Activated naive CD8-positive, alpha-beta T cell (primary cell): ENCODE data around the gene IQGAP3.

ENCODE experiments used
- H3K27ac Mint-ChIP-seq: one replicate; pipeline ENCODE4 v1.8.0; 2021; ENCODE audit warnings: mixed read lengths
- H3K27me3 Mint-ChIP-seq: one replicate; pipeline ENCODE4 v1.8.0; 2021; ENCODE audit warnings: mixed read lengths
- H3K36me3 Mint-ChIP-seq: one replicate; pipeline ENCODE4 v1.8.0; 2021; ENCODE audit warnings: mixed read lengths
- H3K4me1 Mint-ChIP-seq: one replicate; pipeline ENCODE4 v1.8.0; 2021; ENCODE audit warnings: low read depth, mixed read lengths
- H3K4me3 Mint-ChIP-seq: one replicate; pipeline ENCODE4 v1.8.0; 2021; ENCODE audit warnings: mild to moderate bottlenecking, mixed read lengths
- H3K9me3 Mint-ChIP-seq: one replicate; pipeline ENCODE4 v1.8.0; 2021; ENCODE audit warnings: low read depth, mixed read lengths

IQGAP3 gene

DNA sequence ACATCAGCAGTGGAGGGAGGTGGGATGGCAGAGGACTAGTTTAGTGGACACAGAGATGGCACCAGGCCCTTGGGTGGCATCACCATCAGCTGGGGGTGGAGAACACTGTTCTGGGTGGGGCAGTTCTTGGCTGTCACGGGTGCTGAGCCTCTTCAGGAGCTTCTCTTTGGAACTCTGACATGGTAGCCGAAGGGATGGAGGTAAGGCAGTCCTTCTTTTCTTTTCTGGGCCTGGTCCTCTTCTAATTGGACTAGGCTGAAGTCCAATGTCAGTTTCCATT lies 63.5 kb downstream of the IQGAP3 start:
- Mint-ChIP-seq H3K4me3 (no peak overlapping the region), H3K4me1 (peaks cover 53% of the 10 kb centered on the region), H3K36me3 (no peaks in the 10 kb centered on the region), H3K27me3 (no peaks in the 10 kb centered on the region), H3K9me3 (no peaks in the 10 kb centered on the region), H3K27ac (no peak overlapping the region)

DNA sequence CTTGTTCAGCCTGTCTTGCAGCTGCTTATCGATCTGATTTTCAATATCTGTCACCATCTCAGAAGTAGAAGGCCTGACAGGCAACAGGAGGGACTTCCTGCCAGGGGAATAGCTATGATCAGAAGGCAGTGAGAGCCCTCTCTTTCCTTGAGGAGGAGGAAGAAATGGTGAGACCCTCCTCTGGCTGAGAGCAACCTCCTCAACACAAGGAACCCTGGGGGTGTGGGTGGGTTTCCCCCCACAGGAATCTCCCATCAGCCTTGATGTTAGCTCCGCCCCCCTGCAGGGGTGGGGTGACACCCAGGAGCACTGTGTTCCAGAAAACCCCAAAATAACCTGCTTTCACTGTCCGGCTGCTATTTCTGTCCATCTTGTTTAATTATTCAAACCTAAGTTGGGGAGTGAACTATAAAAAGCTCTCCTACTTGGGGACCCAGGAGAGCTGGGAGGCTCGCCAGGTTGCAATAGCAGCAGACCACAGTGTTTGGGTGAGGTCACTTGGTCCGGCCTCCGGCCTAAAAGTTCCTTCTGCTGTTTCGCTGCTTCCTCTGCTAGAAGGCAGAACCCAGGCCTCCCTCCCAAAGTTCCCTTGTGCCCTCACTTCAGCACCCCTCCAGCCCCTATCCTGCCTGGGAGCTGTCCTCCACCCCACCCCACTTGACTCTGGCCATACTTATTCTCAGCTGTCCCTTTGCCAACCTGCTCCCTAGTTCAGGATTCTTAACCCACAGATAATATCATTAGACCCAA lies 64.0 kb downstream of the IQGAP3 start:
- Mint-ChIP-seq H3K36me3 (no peaks in the 10 kb centered on the region), H3K4me1 (peaks cover 58% of the 10 kb centered on the region), H3K27me3 (no peaks in the 10 kb centered on the region), H3K27ac (peak overlapping the region; percentile 75), H3K9me3 (no peaks in the 10 kb centered on the region), H3K4me3 (peak overlapping the region; percentile 66)

DNA sequence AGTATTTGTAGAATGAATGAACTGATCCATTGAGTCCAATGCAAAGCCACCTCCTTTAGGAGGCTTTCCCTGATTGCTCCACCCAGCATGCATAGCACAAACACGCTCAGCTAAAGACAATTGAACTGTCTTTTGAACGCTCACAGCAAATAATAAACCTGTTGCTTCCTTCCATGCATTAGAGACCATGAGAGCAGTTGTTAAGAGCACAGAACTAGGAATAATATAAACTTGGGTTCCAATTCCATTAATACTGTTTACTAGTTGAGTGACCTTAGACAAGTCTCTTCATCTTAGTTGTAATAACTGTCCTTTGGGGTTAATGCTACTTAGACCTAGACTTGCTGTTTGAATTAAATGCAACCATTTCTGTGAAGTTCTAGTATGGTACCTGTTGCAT lies 65.9 kb downstream of the IQGAP3 start:
- Mint-ChIP-seq H3K9me3 (no peaks in the 10 kb centered on the region), H3K4me1 (peaks cover 73% of the 10 kb centered on the region), H3K4me3 (no peak overlapping the region), H3K36me3 (no peaks in the 10 kb centered on the region), H3K27me3 (no peaks in the 10 kb centered on the region), H3K27ac (peak overlapping the region; percentile 99)

DNA sequence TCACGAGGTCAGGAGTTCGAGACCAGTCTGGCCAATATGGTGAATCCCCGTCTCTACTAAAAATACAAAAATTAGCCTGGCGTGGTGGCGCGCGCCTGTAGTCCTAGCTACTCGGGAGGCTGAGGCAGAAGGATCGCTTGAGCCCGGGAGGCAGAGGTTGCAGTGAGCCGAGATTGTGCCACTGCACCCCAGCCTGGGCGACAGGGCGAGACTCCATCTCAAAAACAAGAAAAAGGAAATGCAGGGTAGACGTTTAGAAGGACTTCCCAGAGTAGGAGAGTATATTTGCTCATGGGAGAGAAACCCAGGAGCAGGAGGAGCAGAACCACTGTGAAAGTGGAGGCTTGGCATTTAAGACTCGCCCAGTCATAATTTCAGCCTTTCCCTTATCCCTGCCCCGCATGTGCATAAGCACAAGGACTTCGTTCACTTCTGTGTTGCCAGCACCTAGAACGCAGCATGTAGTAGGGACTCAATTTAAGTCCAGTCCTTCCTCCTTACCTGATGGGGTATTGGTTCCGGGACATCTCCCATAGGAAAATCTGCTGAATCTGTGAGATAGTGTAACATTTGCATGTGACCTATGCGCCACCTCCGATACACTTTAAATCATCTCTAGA lies 66.6 kb downstream of the IQGAP3 start:
- no peaks in the 10 kb centered on the region for H3K36me3 Mint-ChIP-seq
- no peaks in the 10 kb centered on the region for H3K9me3 Mint-ChIP-seq
- no peaks in the 10 kb centered on the region for H3K27me3 Mint-ChIP-seq
- peaks cover 75% of the 10 kb centered on the region for H3K4me1 Mint-ChIP-seq
- H3K4me3 Mint-ChIP-seq = peak overlapping the region; percentile 83
- peak overlapping the region; percentile 99 for H3K27ac Mint-ChIP-seq

DNA sequence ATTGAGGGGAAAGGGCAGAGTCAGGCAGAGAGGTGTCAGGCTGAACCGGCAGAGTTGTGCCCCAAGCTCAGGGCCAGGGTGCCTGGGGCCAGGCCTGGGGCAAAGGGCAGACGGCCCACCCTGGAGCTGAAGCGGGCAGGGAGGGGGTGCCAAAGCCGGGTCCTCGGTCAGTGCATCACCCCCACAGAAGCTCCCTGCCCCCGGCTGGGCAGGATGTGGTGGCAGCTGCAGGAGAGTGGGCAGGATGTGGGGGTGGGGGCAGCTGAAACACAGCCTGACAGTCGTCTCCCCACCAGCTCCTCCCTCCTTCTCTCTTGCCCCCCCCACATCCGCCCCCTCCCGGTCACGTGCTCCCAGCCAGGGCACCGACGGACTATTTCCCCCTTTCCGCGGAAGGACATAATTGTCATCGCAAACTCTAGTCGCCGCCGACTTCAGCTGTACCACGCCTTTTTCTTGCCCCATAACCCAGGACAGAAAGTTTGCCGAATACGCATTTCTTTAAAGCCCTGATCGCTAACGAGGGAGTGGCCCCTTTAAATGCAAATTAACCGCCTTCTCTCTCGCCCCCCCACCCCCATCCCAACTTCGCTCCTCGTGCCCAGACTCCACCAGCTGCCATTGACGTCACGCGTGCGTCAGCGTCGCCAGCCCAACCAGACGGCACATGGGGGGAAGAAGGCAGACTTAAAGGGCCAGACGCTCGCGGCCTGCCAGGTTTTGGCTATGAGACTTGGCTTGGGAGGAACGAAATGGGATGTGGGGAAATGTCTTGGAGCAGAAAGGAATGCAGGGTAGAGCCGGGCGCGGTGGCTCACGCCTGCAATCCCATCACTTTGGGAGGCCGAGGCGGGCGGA lies 67.3 kb downstream of the IQGAP3 start:
- peaks cover 75% of the 10 kb centered on the region for H3K4me1 Mint-ChIP-seq
- peak overlapping the region; percentile 83 for H3K4me3 Mint-ChIP-seq
- peak overlapping the region; percentile 99 for H3K27ac Mint-ChIP-seq
- H3K27me3 Mint-ChIP-seq = no peaks in the 10 kb centered on the region
- H3K9me3 Mint-ChIP-seq = no peaks in the 10 kb centered on the region
- H3K36me3 Mint-ChIP-seq = no peaks in the 10 kb centered on the region

DNA sequence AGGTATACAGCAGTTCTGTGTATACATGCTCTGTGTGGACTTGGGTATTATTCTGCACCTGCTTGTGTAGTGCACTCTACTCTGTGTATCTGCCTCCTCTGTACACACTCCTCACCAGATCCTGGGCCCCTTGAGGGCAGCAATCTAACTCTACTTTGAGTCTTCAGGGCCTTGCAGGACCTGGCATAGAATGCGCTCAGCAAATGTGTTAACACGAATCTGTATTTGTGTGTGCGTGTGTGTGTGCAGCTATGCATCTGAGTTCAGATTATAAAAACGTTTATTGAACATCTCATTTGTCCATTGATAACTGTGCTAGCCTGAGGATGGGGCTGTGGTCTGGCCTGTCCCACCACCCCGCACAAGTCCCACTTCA lies 67.9 kb downstream of the IQGAP3 start:
- no peaks in the 10 kb centered on the region for H3K36me3 Mint-ChIP-seq
- no peaks in the 10 kb centered on the region for H3K27me3 Mint-ChIP-seq
- H3K27ac Mint-ChIP-seq = peak overlapping the region; percentile 99
- peaks cover 75% of the 10 kb centered on the region for H3K4me1 Mint-ChIP-seq
- no peaks in the 10 kb centered on the region for H3K9me3 Mint-ChIP-seq
- H3K4me3 Mint-ChIP-seq = peak overlapping the region; percentile 83

DNA sequence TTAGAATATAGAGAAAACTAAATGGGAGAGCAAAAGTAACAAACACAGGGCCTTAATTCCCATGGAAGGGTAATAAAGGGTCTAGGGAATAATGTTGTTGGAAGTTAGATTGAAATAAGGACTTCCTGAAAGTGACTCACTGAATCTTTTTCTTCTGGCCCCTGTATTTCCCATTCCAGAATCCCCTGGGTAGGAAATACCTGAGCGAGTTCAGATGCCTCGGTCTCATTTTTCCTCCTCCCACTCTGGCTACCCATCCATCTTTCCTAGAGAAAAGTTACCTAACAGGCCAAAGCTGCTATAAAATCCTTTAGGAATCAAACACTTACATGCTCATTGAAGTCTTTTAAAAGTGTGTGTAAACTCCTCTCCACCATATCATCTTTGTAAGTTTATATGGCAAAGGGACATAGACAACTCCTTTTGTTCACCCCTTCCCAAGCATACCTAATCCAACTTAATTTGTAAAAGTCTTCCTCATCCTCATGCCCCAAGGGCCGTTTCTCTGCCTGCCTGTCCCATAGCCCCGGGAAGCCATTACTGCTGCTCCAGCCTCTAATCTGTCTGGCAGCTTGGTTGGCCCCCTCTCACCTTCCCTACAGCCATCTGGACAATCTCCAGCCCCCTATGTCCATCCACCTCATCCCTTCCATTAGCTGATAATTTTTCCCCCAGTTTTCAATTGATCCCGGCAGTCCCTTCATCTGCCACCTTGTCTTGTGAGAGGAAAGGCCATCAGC lies 68.5 kb downstream of the IQGAP3 start:
- peaks cover 71% of the 10 kb centered on the region for H3K4me1 Mint-ChIP-seq
- no peaks in the 10 kb centered on the region for H3K36me3 Mint-ChIP-seq
- no peaks in the 10 kb centered on the region for H3K27me3 Mint-ChIP-seq
- H3K4me3 Mint-ChIP-seq = peak overlapping the region; percentile 83
- H3K9me3 Mint-ChIP-seq = no peaks in the 10 kb centered on the region
- peak overlapping the region; percentile 99 for H3K27ac Mint-ChIP-seq

DNA sequence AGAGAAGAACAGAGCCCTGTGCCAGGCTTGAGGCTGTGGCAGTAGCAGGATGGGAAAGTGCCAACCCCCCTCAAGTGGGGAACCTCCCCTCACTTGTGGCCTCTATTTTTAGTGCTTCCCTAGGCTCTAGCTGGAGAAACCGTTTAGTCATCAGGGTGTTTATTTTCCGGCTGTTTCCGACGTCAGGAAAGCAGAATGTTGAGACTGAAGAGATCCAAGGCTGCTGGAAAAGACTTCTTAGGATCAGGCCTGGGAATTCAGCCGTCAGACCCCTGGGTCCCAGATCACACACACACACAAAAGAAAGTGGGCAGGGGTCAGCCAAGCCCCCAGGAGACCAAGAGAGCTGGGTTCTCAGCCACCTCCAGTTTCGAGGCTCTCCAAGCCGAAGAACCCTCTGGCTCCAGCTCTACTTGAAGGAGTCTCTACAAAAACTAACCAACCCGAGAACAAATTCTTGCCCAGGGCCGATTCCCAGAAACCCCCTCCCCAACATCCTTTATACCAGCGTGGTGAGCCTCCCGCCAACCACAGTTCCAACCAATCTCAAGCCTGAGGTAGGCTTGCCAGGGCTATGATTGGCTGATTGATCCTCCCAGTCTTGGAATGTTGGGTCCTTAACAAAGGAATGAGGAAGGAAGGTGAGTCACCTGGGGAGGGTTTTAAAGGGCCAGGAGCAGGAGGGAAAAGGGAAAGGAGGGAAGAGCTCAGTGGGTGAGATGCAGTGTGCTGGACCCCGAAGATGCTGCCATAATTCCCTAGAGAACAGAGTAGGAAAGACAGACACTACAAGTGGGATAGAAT lies 69.3 kb downstream of the IQGAP3 start:
- no peaks in the 10 kb centered on the region for H3K36me3 Mint-ChIP-seq
- peak overlapping the region; percentile 83 for H3K4me3 Mint-ChIP-seq
- H3K27ac Mint-ChIP-seq = peak overlapping the region; percentile 99
- H3K9me3 Mint-ChIP-seq = no peaks in the 10 kb centered on the region
- no peaks in the 10 kb centered on the region for H3K27me3 Mint-ChIP-seq
- H3K4me1 Mint-ChIP-seq = peaks cover 70% of the 10 kb centered on the region

DNA sequence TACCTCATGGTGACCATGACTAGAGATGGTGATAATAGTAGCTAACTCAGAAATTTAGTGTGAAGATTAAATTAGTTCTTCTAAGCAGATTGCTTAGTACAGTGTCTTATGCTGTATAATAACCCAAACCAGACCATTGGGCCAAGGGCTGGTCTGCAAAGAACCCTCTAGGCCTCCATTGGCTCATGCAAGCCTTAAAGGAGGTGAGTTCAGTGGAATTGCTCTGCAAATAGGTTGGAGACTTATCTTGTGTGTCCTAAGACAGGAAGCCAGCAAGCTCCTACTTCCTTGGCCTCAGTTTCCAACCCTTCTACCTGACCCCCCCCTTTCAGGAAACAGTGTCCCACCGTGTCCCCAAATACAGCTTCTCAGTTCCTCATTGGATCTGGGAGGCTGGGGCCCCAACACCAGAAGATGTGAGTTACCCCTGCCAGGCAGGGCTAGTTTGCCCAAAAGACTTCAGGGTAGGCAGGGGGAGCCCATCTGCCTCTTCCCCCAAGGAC lies 69.9 kb downstream of the IQGAP3 start:
- peak overlapping the region; percentile 99 for H3K27ac Mint-ChIP-seq
- H3K9me3 Mint-ChIP-seq = no peaks in the 10 kb centered on the region
- H3K4me3 Mint-ChIP-seq = peak overlapping the region; percentile 80
- H3K4me1 Mint-ChIP-seq = peaks cover 70% of the 10 kb centered on the region
- H3K36me3 Mint-ChIP-seq = no peaks in the 10 kb centered on the region
- no peaks in the 10 kb centered on the region for H3K27me3 Mint-ChIP-seq

DNA sequence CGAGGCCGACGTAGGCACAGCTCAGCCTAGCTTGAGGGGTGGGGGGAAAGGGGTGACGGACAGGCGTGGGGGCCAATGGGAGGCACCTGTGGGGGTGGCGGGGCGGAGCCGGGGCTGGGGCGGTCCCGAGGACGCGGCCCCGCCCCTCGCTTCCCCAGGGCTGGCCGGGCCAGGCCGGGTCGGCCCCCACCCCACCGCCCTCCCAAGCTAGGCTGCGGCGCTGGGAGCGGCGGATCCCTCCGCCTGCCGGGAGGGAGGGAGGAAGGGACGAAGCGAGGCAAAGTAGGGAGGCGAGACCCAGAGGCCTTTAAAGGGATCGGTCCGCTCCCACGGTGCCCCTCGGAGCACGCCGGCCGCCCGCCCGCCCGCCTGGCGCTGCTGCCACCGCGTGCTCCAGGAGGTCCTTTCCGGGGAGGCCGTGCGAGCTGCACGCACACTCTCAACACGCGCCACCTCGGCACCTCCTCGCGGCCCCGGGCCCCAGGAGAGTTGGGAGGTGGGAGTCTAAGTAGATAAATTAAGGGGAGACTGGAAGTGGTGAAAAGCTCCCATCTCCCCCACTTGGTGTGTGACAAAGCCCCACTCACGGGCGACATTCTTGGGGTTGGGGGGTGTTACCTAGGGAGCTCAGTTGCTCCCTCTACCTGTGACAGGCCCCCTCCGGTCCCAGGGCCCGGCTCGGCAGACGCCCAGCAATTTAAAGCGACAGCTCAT lies 71.4 kb downstream of the IQGAP3 start:
- H3K4me1 Mint-ChIP-seq = peaks cover 73% of the 10 kb centered on the region
- H3K27me3 Mint-ChIP-seq = no peaks in the 10 kb centered on the region
- no peaks in the 10 kb centered on the region for H3K9me3 Mint-ChIP-seq
- no peaks in the 10 kb centered on the region for H3K36me3 Mint-ChIP-seq
- peak overlapping the region; percentile 88 for H3K4me3 Mint-ChIP-seq
- H3K27ac Mint-ChIP-seq = peak overlapping the region; percentile 99

DNA sequence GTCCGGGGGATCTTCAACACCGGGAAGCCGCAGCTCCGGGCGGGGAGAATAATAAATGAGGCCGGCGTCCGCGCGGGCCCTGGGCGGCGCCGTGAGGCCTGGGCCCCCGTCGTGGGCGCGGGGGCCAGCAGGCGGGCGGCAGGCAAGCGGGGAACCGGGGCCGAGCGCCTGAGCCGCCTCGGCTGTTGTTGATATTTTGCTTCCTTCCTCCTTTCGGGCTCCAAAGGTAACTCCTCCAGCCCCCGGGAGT lies 71.9 kb downstream of the IQGAP3 start, which contains the start of gene MEF2D:
Gene MEF2D, minus strand, starts transcription at position 233 of the 250 bp plus-strand sequence. CDS start 17,483 bp downstream, outside the sequence.
- H3K9me3 Mint-ChIP-seq = no peaks in the 10 kb centered on the region
- H3K4me1 Mint-ChIP-seq = peaks cover 72% of the 10 kb centered on the region
- H3K36me3 Mint-ChIP-seq = no peaks in the 10 kb centered on the region
- no peaks in the 10 kb centered on the region for H3K27me3 Mint-ChIP-seq
- H3K27ac Mint-ChIP-seq = peak within 1 kb of the TSS; percentile 99
- peak within 1 kb of the TSS; percentile 88 for H3K4me3 Mint-ChIP-seq

DNA sequence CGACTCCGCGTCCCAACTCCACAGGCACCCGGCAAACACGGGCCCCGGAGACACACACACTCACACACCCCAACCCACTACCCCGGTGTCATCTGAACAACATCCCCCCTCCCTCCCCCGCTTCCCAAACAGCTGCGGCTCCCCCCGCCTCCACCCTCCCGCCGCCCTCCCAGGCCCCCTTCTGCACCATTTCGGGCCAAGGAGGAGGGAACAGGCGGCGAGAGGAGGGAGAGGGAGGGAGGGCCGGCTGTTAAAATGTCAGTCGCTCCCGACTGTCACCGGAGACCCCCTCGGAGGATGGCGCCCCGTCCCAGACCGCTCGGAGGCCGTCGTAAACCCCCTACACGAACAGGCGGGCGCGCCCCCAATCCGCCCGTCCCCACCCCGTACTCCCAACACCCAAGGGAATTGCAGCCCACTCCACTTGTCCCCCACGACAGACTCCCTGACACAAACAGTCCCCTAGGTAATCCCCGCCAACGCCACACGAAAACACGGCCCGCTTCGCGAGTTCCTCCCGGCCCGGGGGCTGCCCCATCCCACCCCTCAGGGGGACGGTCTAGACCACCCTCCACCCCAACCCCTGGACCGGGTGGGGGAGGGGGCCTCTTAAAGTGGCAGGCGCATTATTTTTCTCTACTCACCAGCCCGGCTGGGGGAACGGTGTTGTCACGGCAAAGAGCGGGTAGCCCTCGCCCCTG lies 72.4 kb downstream of the IQGAP3 start:
- H3K27ac Mint-ChIP-seq = peak overlapping the region; percentile 86
- no peaks in the 10 kb centered on the region for H3K36me3 Mint-ChIP-seq
- peaks cover 71% of the 10 kb centered on the region for H3K4me1 Mint-ChIP-seq
- H3K27me3 Mint-ChIP-seq = no peaks in the 10 kb centered on the region
- H3K4me3 Mint-ChIP-seq = peak overlapping the region; percentile 88
- no peaks in the 10 kb centered on the region for H3K9me3 Mint-ChIP-seq

DNA sequence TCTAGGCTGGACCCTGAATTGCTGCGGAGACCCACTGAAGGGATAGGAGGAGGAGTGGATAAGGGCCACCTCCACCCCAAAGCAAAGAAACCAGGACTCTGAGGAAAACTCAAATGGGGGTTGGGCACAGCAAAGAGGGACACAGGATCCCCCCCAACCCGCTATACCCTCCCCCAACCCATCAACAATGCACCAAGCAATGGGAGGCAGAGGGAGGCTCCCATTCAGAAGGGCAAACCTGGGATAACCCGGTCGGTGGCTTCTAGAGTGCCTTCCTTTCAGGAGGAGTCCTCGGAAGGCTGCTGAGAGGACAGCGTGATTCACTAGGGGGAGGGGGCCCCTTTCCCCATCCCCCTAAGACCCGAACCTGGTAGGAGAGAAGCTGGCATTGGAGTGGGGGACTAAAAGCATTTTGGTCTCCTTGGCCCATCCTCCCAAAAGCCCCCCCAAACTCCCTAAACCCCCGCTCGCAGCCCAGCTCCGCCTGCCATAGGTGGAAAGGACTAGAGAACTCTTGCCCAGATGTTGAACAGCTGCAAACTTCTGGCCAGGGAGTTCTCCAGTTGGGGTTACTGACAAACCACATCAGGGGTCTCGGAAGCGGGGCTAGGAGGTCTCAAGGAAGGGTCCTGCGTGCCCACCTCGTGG lies 73.0 kb downstream of the IQGAP3 start:
- Mint-ChIP-seq H3K27me3 (no peaks in the 10 kb centered on the region), H3K9me3 (no peaks in the 10 kb centered on the region), H3K4me1 (peaks cover 73% of the 10 kb centered on the region), H3K4me3 (peak overlapping the region; percentile 86), H3K27ac (peak overlapping the region; percentile 77), H3K36me3 (no peaks in the 10 kb centered on the region)
